ENCODE data around the gene SMG6. TPM values are rescaled to one million over a fixed set of nuclear protein-coding genes. Genes with fewer than 3 reads are reported as not detected.

SMG6 gene
- total RNA-seq, 1 donor, result 49.3 TPM

- no peak for DNase-seq (ENCODE audit: low read depth)
- no peak for TF ChIP-seq CTCF (IDR thresholded peaks at IDR 0.05; ENCODE audit: insufficient read depth, low read length)
Observed at GRCh38 chr17:2187758-2188157, 115.8 kb downstream of the SMG6 start.

GRCh38 chr17:2186937-2187336 lies 116.6 kb downstream of the SMG6 start:
- TF ChIP-seq CTCF (IDR thresholded peaks at IDR 0.05; ENCODE audit: insufficient read depth, low read length), result no peak
- H3K4me3 ChIP-seq (ENCODE audit: low read depth, low read length), result no peak overlapping the region
- DNase-seq (ENCODE audit: low read depth), result no peak

More at GRCh38 chr17:2187758-2188157, 115.8 kb downstream of the SMG6 start:
- no peak overlapping the region for H3K4me3 ChIP-seq (ENCODE audit: low read depth, low read length)

- DNase-seq (ENCODE audit: low read depth), result no peak
- TF ChIP-seq CTCF (IDR thresholded peaks at IDR 0.05; ENCODE audit: insufficient read depth, low read length), result no peak
Observed at GRCh38 chr17:2184993-2185931, 118.3 kb downstream of the SMG6 start.

GRCh38 chr17:2183346-2183745 lies 120.2 kb downstream of the SMG6 start:
- TF ChIP-seq CTCF (IDR thresholded peaks at IDR 0.05; ENCODE audit: insufficient read depth, low read length), result no peak
- DNase-seq (ENCODE audit: low read depth), result no peak
- H3K4me3 ChIP-seq (ENCODE audit: low read depth, low read length), result no peak overlapping the region

More at GRCh38 chr17:2184993-2185931, 118.3 kb downstream of the SMG6 start:
- H3K4me3 ChIP-seq (ENCODE audit: low read depth, low read length), result no peak overlapping the region

GRCh38 chr17:2181897-2182448 lies 121.6 kb downstream of the SMG6 start:
- TF ChIP-seq CTCF (IDR thresholded peaks at IDR 0.05; ENCODE audit: insufficient read depth, low read length), result no peak
- no peak for DNase-seq (ENCODE audit: low read depth)
- peak overlapping the region; percentile 35 for H3K4me3 ChIP-seq (ENCODE audit: low read depth, low read length)

- no peak overlapping the region for H3K4me3 ChIP-seq (ENCODE audit: low read depth, low read length)
- DNase-seq (ENCODE audit: low read depth), result peak; percentile 97
- no peak for TF ChIP-seq CTCF (IDR thresholded peaks at IDR 0.05; ENCODE audit: insufficient read depth, low read length)
Observed at GRCh38 chr17:2181206-2181896, 122.2 kb downstream of the SMG6 start.
